ENCODE data around the gene DNAH7.

- TF ChIP-seq CTCF (IDR thresholded peaks at IDR 0.05): no peak
- TF ChIP-seq POLR2A (IDR thresholded peaks at IDR 0.05): no peak
Measured at GRCh38 chr2:195818526-195818925, 250.1 kb downstream of the DNAH7 start.
